Breast epithelium (tissue), 4 donors: ENCODE data around the gene SLC48A1. TPM values are rescaled to one million over a fixed set of nuclear protein-coding genes. Genes with fewer than 3 reads are reported as not detected.
A peak's percentile ranks its signal among the peaks of the same experiment; 100 is the strongest.

Experiments used
- DNase-seq, 2 donors: peaks; one replicate each; pipeline ENCODE4 v3.0.0-alpha.2; 2019; ENCODE audit warnings: low spot score in 2 of 2
- H3K27ac ChIP-seq, 2 donors: fragments of 200-600 bp; sonication (generic) in 1 of 2; one replicate each; pipeline ENCODE4 v1.5.1; 2016 to 2019; ENCODE audit warnings: mild to moderate bottlenecking in 1 of 2
- H3K27me3 ChIP-seq, 2 donors: fragments of 200-600 bp; sonication (generic) in 1 of 2; one replicate each; pipeline versions ENCODE4 v1.5.1 to v1.6.0; 2017 to 2019; ENCODE audit warnings: control low read depth in 1 of 2, mild to moderate bottlenecking in 1 of 2
- H3K36me3 ChIP-seq: fragments of 200-600 bp; one replicate; pipeline ENCODE4 v1.5.1; 2019
- H3K4me1 ChIP-seq, 2 donors: fragments of 200-600 bp; sonication (generic); one replicate each; pipeline ENCODE4 v1.5.1; 2016 to 2019; ENCODE audit warnings: control low read depth in 1 of 2
- H3K4me3 ChIP-seq, 3 donors: fragments of 200-600 bp; sonication (generic); 1 replicate in 2 of 3; 2 replicates in 1 of 3; pipeline ENCODE4 v1.5.1; 2016 to 2019; ENCODE audit warnings: mild to moderate bottlenecking in 3 of 3, moderate library complexity in 2 of 3
- H3K9me3 ChIP-seq, 2 donors: fragments of 200-600 bp; sonication (generic) in 1 of 2; one replicate each; pipeline ENCODE4 v1.5.1; 2016 to 2019; ENCODE audit warnings: control low read depth in 1 of 2
- CTCF ChIP-seq, 3 donors: fragments of 450-650 bp; IDR thresholded peaks; one replicate each; pipeline ENCODE4 v1.5.1; 2016 to 2017; ENCODE audit warnings: antibody characterized with exemption in 3 of 3, mild to moderate bottlenecking in 3 of 3, moderate library complexity in 3 of 3
- POLR2A ChIP-seq: fragments of 450-650 bp; IDR thresholded peaks from one replicate; pipeline ENCODE4 v1.6.1; 2016; ENCODE audit warnings: antibody characterized with exemption, mild to moderate bottlenecking, moderate library complexity
- POLR2AphosphoS5 ChIP-seq, 3 donors: sonication (generic); formaldehyde crosslinking; IDR thresholded peaks; one replicate each; pipeline ENCODE4 v1.6.1; 2017; ENCODE audit warnings: antibody characterized with exemption in 3 of 3
- intact Hi-C: fragments of 100-400 bp; cut with DNase I; formaldehyde crosslinking; loops from one replicate; pipeline ENCODE4 v1.15.1; 2023; ENCODE audit warnings: low total_unique reads
- total RNA-seq, 3 donors: library from RNA; depleted of rRNA; stranded (reverse); fragments of >200 nt; gene quantifications; one replicate each; pipeline ENCODE4 v1.1.0, GENCODE V29; 2016

The SLC48A1 gene
- total RNA-seq, 3 donors from 2014 or later, result 27.5 to 51.5 (median 30.6) TPM

- no peak overlapping the region for H3K4me3 ChIP-seq
- TF ChIP-seq POLR2AphosphoS5 (IDR thresholded peaks at IDR 0.05), result no peak
- TF ChIP-seq POLR2A, result no peak
- TF ChIP-seq CTCF (IDR thresholded peaks at IDR 0.05), result no peak
- no peaks in the 10 kb centered on the region for H3K36me3 ChIP-seq
- no peak for DNase-seq
- H3K27me3 ChIP-seq, result no peaks in the 10 kb centered on the region
- H3K27ac ChIP-seq, result peak overlapping the region; percentile 71 to 82
- H3K9me3 ChIP-seq, result no peaks in the 10 kb centered on the region
- intact Hi-C loops, result no loop called here
- peaks cover 33 to 35% of the 10 kb centered on the region in 2 donors for H3K4me1 ChIP-seq
These were observed 26.4 kb downstream of the SLC48A1 start for GRCh38 chr12:47799357-47799955.

GRCh38 chr12:47800582-47800981 is 27.5 kb downstream of the SLC48A1 start:
- TF ChIP-seq POLR2AphosphoS5 (IDR thresholded peaks at IDR 0.05) (no peak), POLR2A (no peak)
- H3K27me3 ChIP-seq, result no peaks in the 10 kb centered on the region
- H3K4me3 ChIP-seq, result no peak overlapping the region
- intact Hi-C loops, result no loop called here
- H3K4me1 ChIP-seq, result peaks cover 40 to 42% of the 10 kb centered on the region in 2 donors
- no peaks in the 10 kb centered on the region for H3K36me3 ChIP-seq
- DNase-seq, result no peak
- H3K27ac ChIP-seq, result peak overlapping the region; percentile 71 to 82
- no peaks in the 10 kb centered on the region for H3K9me3 ChIP-seq

GRCh38 chr12:47801170-47801903 is 28.3 kb downstream of the SLC48A1 start:
- H3K27ac ChIP-seq, result peak overlapping the region; percentile 71 to 82
- H3K27me3 ChIP-seq, result no peaks in the 10 kb centered on the region
- DNase-seq, result no peak
- TF ChIP-seq CTCF (IDR thresholded peaks at IDR 0.05) (no peak), POLR2A (no peak), POLR2AphosphoS5 (IDR thresholded peaks at IDR 0.05) (peak in 1 of 3 donors; percentile 18)
- peak overlapping the region in 1 of 3 donors; percentile 16 for H3K4me3 ChIP-seq
- no peaks in the 10 kb centered on the region for H3K9me3 ChIP-seq
- intact Hi-C loops, result no loop called here
- peaks cover 41 to 48% of the 10 kb centered on the region in 2 donors for H3K4me1 ChIP-seq
- H3K36me3 ChIP-seq, result no peaks in the 10 kb centered on the region

GRCh38 chr12:47801904-47802246 is 28.8 kb downstream of the SLC48A1 start:
- DNase-seq, result no peak
- intact Hi-C loops, result no loop called here
- Histone ChIP-seq H3K36me3 (no peaks in the 10 kb centered on the region), H3K4me3 (peak overlapping the region in 1 of 3 donors; percentile 16), H3K27ac (peak overlapping the region; percentile 71 to 82), H3K27me3 (no peaks in the 10 kb centered on the region), H3K4me1 (peaks cover 41 to 48% of the 10 kb centered on the region in 2 donors), H3K9me3 (no peaks in the 10 kb centered on the region)
- TF ChIP-seq CTCF (IDR thresholded peaks at IDR 0.05), result no peak
- TF ChIP-seq POLR2A, result no peak
- no peak for TF ChIP-seq POLR2AphosphoS5 (IDR thresholded peaks at IDR 0.05)

- intact Hi-C loops, result no loop called here
- H3K4me1 ChIP-seq, result peaks cover 41 to 52% of the 10 kb centered on the region in 2 donors
- peak overlapping the region in 1 of 3 donors; percentile 16 for H3K4me3 ChIP-seq
- H3K27ac ChIP-seq, result peak overlapping the region; percentile 71 to 82
- no peaks in the 10 kb centered on the region for H3K27me3 ChIP-seq
- no peak for TF ChIP-seq CTCF (IDR thresholded peaks at IDR 0.05)
- no peak for TF ChIP-seq POLR2AphosphoS5 (IDR thresholded peaks at IDR 0.05)
- TF ChIP-seq POLR2A, result no peak
- no peaks in the 10 kb centered on the region for H3K36me3 ChIP-seq
- DNase-seq, result no peak
- no peaks in the 10 kb centered on the region for H3K9me3 ChIP-seq
These were observed 29.3 kb downstream of the SLC48A1 start for GRCh38 chr12:47802312-47802711.
